K562 (cell line): ENCODE measurements around the gene C4orf50.

Experiments used
- BMI1 ChIP-seq: fragments of 150-350 bp; IDR thresholded peaks from 2 replicates; pipeline ENCODE4 v1.6.1; 2014; ENCODE audit warnings: low read length
- CBX3 ChIP-seq, 2 experiments: IDR thresholded peaks; 1 replicate in 1 of 2; 2 replicates in 1 of 2; pipeline ENCODE4 v1.6.1; 2012; ENCODE audit warnings: inconsistent platforms in 2 of 2, low read length in 2 of 2, borderline replicate concordance in 1 of 2, control low read depth in 1 of 2
- CEBPB ChIP-seq: fragments of 450-650 bp; IDR thresholded peaks from 2 replicates; pipeline ENCODE4 v1.6.1; 2016; ENCODE audit warnings: missing genetic modification characterization, missing compliant biosample characterization
- CHD2 ChIP-seq: IDR thresholded peaks from 2 replicates; pipeline ENCODE4 v1.6.1; 2011; ENCODE audit warnings: low read depth, low read length
- CREM ChIP-seq: IDR thresholded peaks from 2 replicates; pipeline ENCODE4 v1.6.1; 2014; ENCODE audit warnings: antibody characterized with exemption, low read depth
- CTCF ChIP-seq, 3 experiments: IDR thresholded peaks in 2 of 3; conservative IDR thresholded peaks in 1 of 3; 2 replicates each; pipeline ENCODE4 v1.5.1; 2011 to 2012; ENCODE audit warnings: low read length in 3 of 3, mild to moderate bottlenecking in 3 of 3, control low read depth in 2 of 3, improper control_type of control experiment in 1 of 3, inconsistent platforms in 1 of 3, low read depth in 1 of 3, mixed read lengths in 1 of 3, moderate library complexity in 1 of 3; ENCODE audit not compliant: insufficient read depth in 2 of 3
- KAT8 ChIP-seq: fragments of 450-650 bp; IDR thresholded peaks from 2 replicates; pipeline ENCODE4 v1.6.1; 2016; ENCODE audit warnings: low read depth, mild to moderate bottlenecking
- MBD1 ChIP-seq: fragments of 250-450 bp; sonication (Bioruptor Pico); IDR thresholded peaks from 2 replicates; pipeline ENCODE4 v1.8.0; 2022; ENCODE audit warnings: inconsistent platforms
- NFRKB ChIP-seq: fragments of 450-650 bp; IDR thresholded peaks from 2 replicates; pipeline ENCODE4 v1.6.1; 2016; ENCODE audit warnings: low read depth
- PCBP2 ChIP-seq: fragments of 200-400 bp; formaldehyde crosslinking; IDR thresholded peaks from 2 replicates; pipeline ENCODE4 v1.6.1; 2018; ENCODE audit warnings: low read length, low read depth, mild to moderate bottlenecking, moderate library complexity; ENCODE audit not compliant: poor library complexity, severe bottlenecking
- POLR2A ChIP-seq: fragments of 450-650 bp; conservative IDR thresholded peaks from 2 replicates; pipeline ENCODE4 v1.6.1; 2016
- ZNF785 ChIP-seq: fragments of 250-450 bp; sonication (Bioruptor Pico); IDR thresholded peaks from 2 replicates; pipeline ENCODE4 v1.4.0; 2020; ENCODE audit warnings: mild to moderate bottlenecking

- TF ChIP-seq ZNF785 (CRISPR knock-in tag) (no peak), CREM (no peak), CBX3 (IDR thresholded peaks at IDR 0.05; ENCODE audit: borderline replicate concordance in 1 of 2, low read length in 2 of 2) (no peak), MBD1 (no peak), BMI1 (no peak), PCBP2 (no peak), KAT8 (no peak), NFRKB (no peak), CHD2 (no peak), CEBPB (tag) (no peak), CTCF (IDR thresholded peaks at IDR 0.05 in 2 of 3, conservative IDR thresholded peaks at IDR 0.05 in 1 of 3; ENCODE audit: insufficient read depth in 2 of 3, low read depth in 1 of 3, low read length in 3 of 3) (no peak), POLR2A (no peak)
These were observed 23.6 kb upstream of the C4orf50 start for GRCh38 chr4:6041800-6042199.
